ENCODE data around the gene NCKAP1. TPM values are rescaled to one million over a fixed set of nuclear protein-coding genes. Genes with fewer than 3 reads are reported as not detected.

The NCKAP1 gene
- total and polyA plus RNA-seq, 2 donors (not counting 3 experiments of a cell fraction or from before 2014, with no cell fraction given), result 49.4 to 130 TPM

DNA sequence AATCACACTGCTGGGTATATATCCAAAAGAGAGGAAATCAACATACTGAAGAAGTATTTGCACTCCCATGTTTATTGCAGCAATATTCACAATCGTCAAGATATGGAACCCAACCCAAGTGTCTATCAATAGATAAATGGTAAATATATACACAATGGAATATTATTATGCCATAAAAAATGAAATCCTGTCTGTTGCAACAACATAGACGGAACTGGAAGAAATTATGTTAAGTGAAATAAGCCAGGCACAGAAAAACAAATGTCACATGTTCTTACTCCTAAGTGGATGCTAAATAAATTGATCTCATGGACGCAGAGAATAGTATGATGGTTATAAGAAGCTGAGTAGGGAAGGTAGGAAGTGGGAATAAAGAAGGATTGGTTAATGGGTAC, 65.7 kb downstream of the NCKAP1 start:
- no peak overlapping the region for H3K9ac ChIP-seq (replicated peaks; ENCODE audit: extremely low read depth, insufficient read depth, low read length)
- no peaks in the 10 kb centered on the region for H3K9me3 ChIP-seq (replicated peaks; ENCODE audit: control insufficient read depth, insufficient read depth, low read length)
- H3K79me2 ChIP-seq (ENCODE audit: control insufficient read depth, insufficient read depth, low read length), result peaks cover 27% of the 10 kb centered on the region
- DNase-seq (ENCODE audit: low read depth, low spot score) (no peak), FAIRE-seq (no peak)
- H2AFZ ChIP-seq (ENCODE audit: low read depth, low read length), result no peak overlapping the region
- H3K27me3 ChIP-seq (ENCODE audit: control insufficient read depth in 2 of 2, insufficient read depth in 2 of 2, low read length in 2 of 2), result no peaks in the 10 kb centered on the region
- CTCF ChIA-PET, result interaction anchor here (0.6 to 1.4 kb wide), 3 partner anchors 8 to 26 kb away, joined by 3 to 10 read pairs (median 3); no protein-coding TSS in a partner anchor
- peaks cover 3 to 5% of the 10 kb centered on the region in 2 experiments for H3K36me3 ChIP-seq (ENCODE audit: control insufficient read depth in 2 of 2, extremely low read depth in 1 of 2, insufficient read depth in 2 of 2, low read length in 2 of 2)
- no peak overlapping the region for H3K4me2 ChIP-seq (ENCODE audit: insufficient read depth, low read length)
- no peaks in the 10 kb centered on the region for H4K20me1 ChIP-seq (replicated peaks; ENCODE audit: control insufficient read depth, extremely low read depth, insufficient read depth, low read length)
- peaks cover 6% of the 10 kb centered on the region for H3K4me1 ChIP-seq (ENCODE audit: control insufficient read depth, extremely low read depth, insufficient read depth, low read length)
- no peaks in the 10 kb centered on the region for H3K9me1 ChIP-seq (replicated peaks; ENCODE audit: control insufficient read depth, extremely low read depth, insufficient read depth, low read length)
- no peak overlapping the region for H3K27ac ChIP-seq (ENCODE audit: insufficient read depth, low read depth, low read length)
- dilution Hi-C loops (cut with MboI; ENCODE audit: extremely low pct_ligation_motif_present, low sequenced_read_pairs), result no loop called here
- intact Hi-C loops (cut with micrococcal nuclease), result no loop called here
- TF ChIP-seq GATA2 (IDR thresholded peaks at IDR 0.05; ENCODE audit: insufficient read depth, insufficient read length, low read depth, low read length) (no peak), EZH2 (IDR thresholded peaks at IDR 0.05; ENCODE audit: borderline replicate concordance, low read depth, low read length, severe bottlenecking) (no peak), JUN (IDR thresholded peaks at IDR 0.05; ENCODE audit: borderline replicate concordance, insufficient read depth, insufficient read length, low read depth) (no peak), MYC (IDR thresholded peaks at IDR 0.05; ENCODE audit: low read depth, low read length) (no peak), FOS (IDR thresholded peaks at IDR 0.05; ENCODE audit: borderline replicate concordance, insufficient read depth, low read length) (no peak), POLR2AphosphoS5 (IDR thresholded peaks at IDR 0.05; ENCODE audit: insufficient read depth, low read depth, low read length) (no peak), POLR2A (IDR thresholded peaks at IDR 0.05; ENCODE audit: low read depth, low read length) (no peak)
- TF ChIP-seq, protein P1, sequence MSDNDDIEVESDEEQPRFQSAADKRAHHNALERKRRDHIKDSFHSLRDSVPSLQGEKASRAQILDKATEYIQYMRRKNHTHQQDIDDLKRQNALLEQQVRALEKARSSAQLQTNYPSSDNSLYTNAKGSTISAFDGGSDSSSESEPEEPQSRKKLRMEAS (IDR thresholded peaks at IDR 0.05; ENCODE audit: insufficient read depth, insufficient read length), result no peak
- TF ChIP-seq, protein P2, sequence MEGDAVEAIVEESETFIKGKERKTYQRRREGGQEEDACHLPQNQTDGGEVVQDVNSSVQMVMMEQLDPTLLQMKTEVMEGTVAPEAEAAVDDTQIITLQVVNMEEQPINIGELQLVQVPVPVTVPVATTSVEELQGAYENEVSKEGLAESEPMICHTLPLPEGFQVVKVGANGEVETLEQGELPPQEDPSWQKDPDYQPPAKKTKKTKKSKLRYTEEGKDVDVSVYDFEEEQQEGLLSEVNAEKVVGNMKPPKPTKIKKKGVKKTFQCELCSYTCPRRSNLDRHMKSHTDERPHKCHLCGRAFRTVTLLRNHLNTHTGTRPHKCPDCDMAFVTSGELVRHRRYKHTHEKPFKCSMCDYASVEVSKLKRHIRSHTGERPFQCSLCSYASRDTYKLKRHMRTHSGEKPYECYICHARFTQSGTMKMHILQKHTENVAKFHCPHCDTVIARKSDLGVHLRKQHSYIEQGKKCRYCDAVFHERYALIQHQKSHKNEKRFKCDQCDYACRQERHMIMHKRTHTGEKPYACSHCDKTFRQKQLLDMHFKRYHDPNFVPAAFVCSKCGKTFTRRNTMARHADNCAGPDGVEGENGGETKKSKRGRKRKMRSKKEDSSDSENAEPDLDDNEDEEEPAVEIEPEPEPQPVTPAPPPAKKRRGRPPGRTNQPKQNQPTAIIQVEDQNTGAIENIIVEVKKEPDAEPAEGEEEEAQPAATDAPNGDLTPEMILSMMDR (IDR thresholded peaks at IDR 0.05; ENCODE audit: extremely low read depth in 1 of 2, insufficient read depth in 1 of 2, low read depth in 1 of 2, low read length in 2 of 2), result no peak
- no TSS peak for BruUV-seq (replicated peaks)
- H3K4me3 ChIP-seq (replicated peaks in 1 of 3; ENCODE audit: insufficient read depth in 1 of 3, low read depth in 1 of 3, low read length in 3 of 3), result no peak overlapping the region
- POLR2A ChIA-PET, result no interaction called here

All from endothelial cell of umbilical vein (primary cell).